A673 (cell line): ENCODE data around the gene FRS2. TPM values are rescaled to one million over a fixed set of nuclear protein-coding genes. Genes with fewer than 3 reads are reported as not detected.

Source experiments
- Bru-seq: library from RNA; stranded (reverse); fragments of 400-500 nt; gene quantifications from one replicate; lab custom pipeline; 2021; lab: Mats Ljungman, UMichigan
- BruChase-seq, 2 experiments: library from RNA; stranded (reverse); fragments of 400-500 nt; gene quantifications; one replicate each; lab custom pipeline; 2021; lab: Mats Ljungman, UMichigan
- BruUV-seq: library from RNA; stranded (reverse); fragments of 400-500 nt; replicated peaks from 2 replicates; lab custom pipeline; 2021; lab: Mats Ljungman, UMichigan
- CTCF ChIA-PET: fragments of 300-600 bp; sonication (Branson Sonifier 250); formaldehyde crosslinking; loops from one replicate; lab custom pipeline; 2022; ENCODE audit warnings: antibody characterized with exemption; lab: Charles Lee
- POLR2A ChIA-PET: fragments of 300-600 bp; sonication (Branson Sonifier 250); formaldehyde crosslinking; loops from one replicate; lab custom pipeline; 2022; ENCODE audit warnings: antibody characterized with exemption; ENCODE audit not compliant: low non-redundant PET; lab: Charles Lee
- DNase-seq: peaks from one replicate; pipeline ENCODE4 v3.0.0-alpha.2; 2015; ENCODE audit warnings: low spot score
- H3K27ac ChIP-seq: fragments of 200-600 bp; sonication (generic); 2 replicates; pipeline ENCODE4 v1.5.1; 2016; ENCODE audit warnings: mixed run types, low read depth, mild to moderate bottlenecking, mixed read lengths, antibody characterized with exemption, low read length; ENCODE audit not compliant: poor library complexity, severe bottlenecking
- H3K27me3 ChIP-seq: fragments of 200-600 bp; sonication (generic); replicated peaks from 2 replicates; pipeline ENCODE4 v1.6.1; 2017; ENCODE audit warnings: mixed run types, low read depth, mild to moderate bottlenecking, mixed read lengths, antibody characterized with exemption, low read length; ENCODE audit not compliant: insufficient read depth, poor library complexity
- H3K36me3 ChIP-seq: fragments of 200-600 bp; sonication (generic); 2 replicates; pipeline ENCODE4 v1.6.1; 2016; ENCODE audit warnings: mixed run types, mild to moderate bottlenecking, mixed read lengths, antibody characterized with exemption, low read length; ENCODE audit not compliant: insufficient read depth, poor library complexity, severe bottlenecking
- H3K4me1 ChIP-seq: fragments of 200-600 bp; sonication (generic); 2 replicates; pipeline ENCODE4 v1.6.1; 2017; ENCODE audit warnings: mixed run types, mild to moderate bottlenecking, mixed read lengths, antibody characterized with exemption, low read length; ENCODE audit not compliant: insufficient read depth, poor library complexity, severe bottlenecking
- H3K4me3 ChIP-seq: fragments of 200-600 bp; sonication (generic); 2 replicates; pipeline ENCODE4 v1.5.1; 2016; ENCODE audit warnings: low read depth, mixed run types, mild to moderate bottlenecking, mixed read lengths, low read length; ENCODE audit not compliant: poor library complexity, severe bottlenecking
- H3K9me3 ChIP-seq: fragments of 200-600 bp; sonication (generic); 2 replicates; pipeline ENCODE4 v1.6.1; 2016; ENCODE audit warnings: mixed run types, low read depth, mild to moderate bottlenecking, mixed read lengths, antibody characterized with exemption, low read length; ENCODE audit not compliant: poor library complexity, severe bottlenecking
- CTCF ChIP-seq: fragments of 300-800, 200-600 bp; sonication (generic); conservative IDR thresholded peaks from 2 replicates; pipeline ENCODE4 v1.5.1; 2017; ENCODE audit warnings: low read depth, mild to moderate bottlenecking, antibody characterized with exemption, low read length, moderate library complexity, mixed read lengths
- EZH2 ChIP-seq: fragments of 200-600 bp; sonication (generic); IDR thresholded peaks from 2 replicates; pipeline ENCODE4 v1.6.1; 2017; ENCODE audit warnings: borderline replicate concordance, low read depth, mild to moderate bottlenecking, mixed read lengths, antibody characterized with exemption, low read length; ENCODE audit not compliant: poor library complexity, severe bottlenecking
- intact Hi-C: fragments of 100-400 bp; cut with micrococcal nuclease; formaldehyde crosslinking; loops from one replicate; pipeline ENCODE4 v1.10.0; 2022; ENCODE audit not compliant: unreplicated experiment
- long read RNA-seq: library from polyadenylated mRNA; stranded (forward); transcript quantifications from one replicate; pipeline ENCODE4 v2.0.0, GENCODE V29; 2022
- total RNA-seq: library from RNA; stranded (reverse); gene quantifications from 2 replicates; pipeline ENCODE4 v1.2.3, GENCODE V29; 2021

Gene FRS2
- total RNA-seq (34.2 and 34.5 TPM in 2 replicates), Bru-seq, nascent RNA (percentile 92 among the genes with signal in this experiment), BruChase-seq, experiment 1, labeled RNA remaining after a 2-hour chase (percentile 91 among the genes with signal in this experiment), BruChase-seq, experiment 2, labeled RNA remaining after a 6-hour chase (percentile 82 among the genes with signal in this experiment)
- long read RNA-seq, transcript FRS2-206 (9 exons, 1,952 nt), result major isoform, 5 of 14 reads
- long read RNA-seq, partial matches to known transcripts, result 7 of 14 reads
- long read RNA-seq, other reads (novel, unspliced or antisense), result 2 of 14 reads

- Histone ChIP-seq H3K9me3 (no peaks in the 10 kb centered on the region), H3K27ac (peak within 1 kb of the TSS; percentile 96), H3K36me3 (no peaks in the 10 kb centered on the region), H3K4me1 (peaks cover 27% of the 10 kb centered on the region), H3K4me3 (peak within 1 kb of the TSS; percentile 90), H3K27me3 (no peaks in the 10 kb centered on the region)
- ChIA-PET POLR2A (no interaction called here), CTCF (interaction anchor here (0.6 to 1.0 kb wide), 2 partner anchors 54 to 101 kb away, joined by 3 read pairs; no protein-coding TSS in a partner anchor)
- intact Hi-C loops, result loop anchor here (2.0 kb wide), 1 partner anchor 100 kb away; no protein-coding TSS in a partner anchor
- TF ChIP-seq EZH2 (no peak), CTCF (peak; percentile 28; the same call in 1 of the 2 replicates)
- BruUV-seq, result no TSS peak
- peak; percentile 96 for DNase-seq
Observed at GRCh38 chr12:69470189-69471075, at the start of gene FRS2. FRS2 (plus strand) TSS chr12:69470388; CDS start chr12:69569031, 98,643 bp downstream.

GRCh38 chr12:69421548-69421947 lies 48.6 kb upstream of the FRS2 start:
- H3K4me3 ChIP-seq, result no peak overlapping the region
- ChIA-PET POLR2A (no interaction called here), CTCF (no interaction called here)
- H3K4me1 ChIP-seq, result no peaks in the 10 kb centered on the region
- no peak for TF ChIP-seq EZH2
- no peak for TF ChIP-seq CTCF
- no peaks in the 10 kb centered on the region for H3K27me3 ChIP-seq
- DNase-seq, result no peak
- no peaks in the 10 kb centered on the region for H3K36me3 ChIP-seq
- no peak overlapping the region for H3K27ac ChIP-seq
- intact Hi-C loops, result no loop called here
- no peaks in the 10 kb centered on the region for H3K9me3 ChIP-seq
- BruUV-seq, result no TSS peak

- Histone ChIP-seq H3K27ac (no peak overlapping the region), H3K36me3 (no peaks in the 10 kb centered on the region), H3K4me1 (no peaks in the 10 kb centered on the region), H3K4me3 (no peak overlapping the region), H3K27me3 (no peaks in the 10 kb centered on the region), H3K9me3 (no peaks in the 10 kb centered on the region)
- BruUV-seq, result no TSS peak
- intact Hi-C loops, result no loop called here
- ChIA-PET POLR2A (no interaction called here), CTCF (no interaction called here)
- no peak for DNase-seq
- no peak for TF ChIP-seq EZH2
- TF ChIP-seq CTCF, result no peak
Observed at GRCh38 chr12:69423037-69423905, 46.9 kb upstream of the FRS2 start.
